Measurements from ENCODE around the gene UBE2K. TPM values are rescaled to one million over a fixed set of nuclear protein-coding genes. Genes with fewer than 3 reads are reported as not detected.
"Not testable (repeated sequence)": the region's sequence is repeated elsewhere in the genome, so short reads cannot be mapped to it uniquely, and the experiment has no call there.

UBE2K gene
- total and polyA plus RNA-seq, 8 donors = 7.0 to 187 (median 38.4) TPM

DNA sequence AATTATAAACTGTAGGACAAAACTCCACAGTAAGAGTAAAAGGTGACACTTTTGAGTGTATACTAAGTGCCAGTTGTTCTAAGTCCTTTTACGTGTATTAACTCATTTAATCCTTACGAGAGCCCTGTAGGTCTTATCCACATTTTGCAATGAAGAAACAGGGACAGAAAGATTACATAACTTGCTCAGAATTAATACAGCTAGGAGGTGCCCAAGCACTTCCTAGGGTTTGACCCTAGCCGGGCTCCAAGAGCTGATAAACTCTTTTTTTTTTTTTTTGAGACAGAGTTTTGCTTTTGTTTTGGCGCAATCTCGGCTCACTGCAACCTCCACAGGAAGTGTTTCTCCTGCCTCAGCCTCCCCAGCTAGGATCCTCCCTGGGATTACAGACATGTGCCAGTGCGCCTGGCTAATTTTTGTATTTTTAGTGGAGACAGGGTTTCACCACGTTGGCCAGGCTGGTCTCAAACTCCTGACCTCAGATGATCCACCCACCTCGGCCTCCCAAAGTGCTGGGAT lies 110.4 kb downstream of the UBE2K start:
- H3K4me3 ChIP-seq = no peak overlapping the region
- intact Hi-C loops (cut with DNase I; ENCODE audit: low total_unique reads) = no loop called here
- no peaks in the 10 kb centered on the region for H3K36me3 ChIP-seq
- no peaks in the 10 kb centered on the region for H3K9me3 ChIP-seq
- TF ChIP-seq POLR2AphosphoS5 (IDR thresholded peaks at IDR 0.05) = no peak
- no peak for TF ChIP-seq CTCF (IDR thresholded peaks at IDR 0.05)
- TF ChIP-seq EP300 (IDR thresholded peaks at IDR 0.05) = no peak
- TF ChIP-seq POLR2A (IDR thresholded peaks at IDR 0.05) = no peak
- no peak overlapping the region for H3K27ac ChIP-seq
- H3K27me3 ChIP-seq = no peaks in the 10 kb centered on the region
- 64 to 72% (median 66%) methylated on average over 8 of the region's 8 CpGs for WGBS, 5 donors
- DNase-seq = no peak
- no peaks in the 10 kb centered on the region for H3K4me1 ChIP-seq

GRCh38 chr4:39812500-39812899 lies 114.6 kb downstream of the UBE2K start:
- DNase-seq = no peak
- Histone ChIP-seq H3K9me3 (no peaks in the 10 kb centered on the region), H3K27me3 (no peaks in the 10 kb centered on the region), H3K27ac (no peak overlapping the region), H3K4me3 (no peak overlapping the region), H3K36me3 (no peaks in the 10 kb centered on the region), H3K4me1 (no peaks in the 10 kb centered on the region)
- 64 to 75% (median 71%) methylated on average over 6 of the region's 6 CpGs for WGBS, 5 donors
- no peak for TF ChIP-seq POLR2AphosphoS5 (IDR thresholded peaks at IDR 0.05)
- no peak for TF ChIP-seq CTCF (IDR thresholded peaks at IDR 0.05)
- TF ChIP-seq POLR2A (IDR thresholded peaks at IDR 0.05) = no peak
- TF ChIP-seq EP300 (IDR thresholded peaks at IDR 0.05) = no peak
- intact Hi-C loops (cut with DNase I; ENCODE audit: low total_unique reads) = no loop called here

DNA sequence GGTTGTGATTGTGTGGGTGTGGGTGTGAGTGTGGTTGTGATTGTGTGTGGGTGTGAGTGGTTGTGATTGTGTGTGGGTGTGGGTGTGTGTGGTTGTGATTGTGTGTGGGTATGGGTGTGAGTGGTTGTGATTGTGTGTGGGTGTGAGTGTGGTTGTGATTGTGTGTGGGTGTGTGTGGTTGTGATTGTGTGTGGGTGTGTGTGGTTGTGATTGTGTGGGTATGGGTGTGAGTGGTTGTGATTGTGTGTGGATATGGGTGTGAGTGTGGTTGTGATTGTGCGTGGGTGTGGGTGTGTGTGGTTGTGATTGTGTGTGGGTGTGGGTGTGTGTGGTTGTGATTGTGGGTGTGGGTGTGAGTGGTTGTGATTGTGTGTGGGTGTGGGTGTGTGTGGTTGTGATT lies 115.1 kb downstream of the UBE2K start:
- H3K27ac ChIP-seq; H3K4me3 ChIP-seq; H3K4me1 ChIP-seq; intact Hi-C loops (cut with DNase I; ENCODE audit: low total_unique reads); H3K27me3 ChIP-seq; H3K9me3 ChIP-seq; H3K36me3 ChIP-seq; DNase-seq: not testable (repeated sequence)
- 0% methylated on average over 1 of the region's 1 CpG; no CpG with 5 or more reads in 2 of the 5 donors for WGBS, 5 donors

DNA sequence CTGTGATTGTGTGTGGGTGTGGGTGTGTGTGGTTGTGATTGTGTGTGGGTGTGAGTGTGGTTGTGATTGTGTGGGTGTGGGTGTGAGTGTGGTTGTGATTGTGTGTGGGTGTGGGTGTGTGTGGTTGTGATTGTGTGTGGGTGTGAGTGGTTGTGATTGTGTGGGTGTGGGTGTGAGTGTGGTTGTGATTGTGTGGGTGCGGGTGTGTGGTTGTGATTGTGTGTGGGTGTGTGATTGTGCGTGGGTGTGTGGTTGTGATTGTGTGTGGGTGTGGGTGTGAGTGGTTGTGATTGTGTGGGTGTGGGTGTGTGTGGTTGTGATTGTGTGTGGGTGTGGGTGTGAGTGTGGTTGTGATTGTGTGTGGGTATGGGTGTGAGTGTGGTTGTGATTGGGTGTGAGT lies 115.8 kb downstream of the UBE2K start:
- H3K4me1 ChIP-seq; H3K27ac ChIP-seq; H3K4me3 ChIP-seq; H3K9me3 ChIP-seq; H3K36me3 ChIP-seq; intact Hi-C loops (cut with DNase I; ENCODE audit: low total_unique reads); H3K27me3 ChIP-seq; DNase-seq: not testable (repeated sequence)
- WGBS, 5 donors = 6 to 69% (median 32%) methylated on average over 2 of the region's 2 CpGs; no CpG with 5 or more reads in 1 of the 5 donors

DNA sequence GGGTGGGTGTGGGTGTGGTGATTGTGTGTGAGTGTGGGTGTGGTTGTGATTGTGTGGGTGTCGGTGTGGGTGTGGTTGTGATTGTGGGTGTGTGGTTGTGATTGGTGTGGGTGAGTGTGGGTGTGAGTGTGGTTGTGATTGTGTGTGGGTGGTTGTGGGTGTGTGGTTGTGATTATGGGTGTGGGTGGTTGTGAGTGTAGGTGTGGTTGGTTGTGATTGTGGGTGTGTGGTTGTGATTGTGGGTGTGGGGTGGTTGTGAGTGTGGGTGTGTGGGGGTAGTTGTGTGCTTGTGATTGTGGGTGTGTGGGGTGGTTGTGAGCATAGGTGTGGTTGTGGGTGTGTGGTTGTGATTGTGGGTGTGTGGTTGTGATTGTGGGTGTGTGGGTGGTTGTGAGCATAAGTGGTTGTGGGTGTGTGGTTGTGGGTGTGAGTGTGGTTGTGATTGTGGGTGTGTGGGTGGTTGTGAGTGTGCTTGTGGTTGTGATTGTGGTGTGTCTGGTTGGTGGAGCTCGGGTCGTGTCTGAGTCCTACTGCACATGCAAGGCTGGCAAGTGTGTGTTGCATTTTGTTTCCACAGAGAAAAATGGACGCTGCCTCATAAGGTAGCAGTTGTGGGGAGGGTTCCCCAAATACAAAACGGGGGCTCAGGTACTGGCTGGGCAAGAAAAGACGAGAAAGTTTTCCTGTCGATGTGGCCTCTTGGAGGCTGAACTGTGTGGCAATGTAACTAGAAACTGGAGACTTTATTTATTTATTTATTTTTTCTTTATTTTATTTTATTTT lies 116.7 kb downstream of the UBE2K start:
- Histone ChIP-seq H3K4me3 (no peak overlapping the region), H3K27me3 (no peaks in the 10 kb centered on the region), H3K9me3 (no peaks in the 10 kb centered on the region), H3K27ac (no peak overlapping the region), H3K36me3 (no peaks in the 10 kb centered on the region), H3K4me1 (no peaks in the 10 kb centered on the region)
- TF ChIP-seq POLR2A (IDR thresholded peaks at IDR 0.05) (no peak), POLR2AphosphoS5 (IDR thresholded peaks at IDR 0.05) (no peak), EP300 (IDR thresholded peaks at IDR 0.05) (no peak), CTCF (IDR thresholded peaks at IDR 0.05) (no peak)
- intact Hi-C loops (cut with DNase I; ENCODE audit: low total_unique reads) = no loop called here
- 76 to 85% (median 79%) methylated on average over 7 of the region's 7 CpGs for WGBS, 5 donors
- DNase-seq = peak in 1 of 2 donors; percentile 14

Data from stomach (tissue), 9 donors.